ENCODE measurements around the gene MEGF6.

DNA sequence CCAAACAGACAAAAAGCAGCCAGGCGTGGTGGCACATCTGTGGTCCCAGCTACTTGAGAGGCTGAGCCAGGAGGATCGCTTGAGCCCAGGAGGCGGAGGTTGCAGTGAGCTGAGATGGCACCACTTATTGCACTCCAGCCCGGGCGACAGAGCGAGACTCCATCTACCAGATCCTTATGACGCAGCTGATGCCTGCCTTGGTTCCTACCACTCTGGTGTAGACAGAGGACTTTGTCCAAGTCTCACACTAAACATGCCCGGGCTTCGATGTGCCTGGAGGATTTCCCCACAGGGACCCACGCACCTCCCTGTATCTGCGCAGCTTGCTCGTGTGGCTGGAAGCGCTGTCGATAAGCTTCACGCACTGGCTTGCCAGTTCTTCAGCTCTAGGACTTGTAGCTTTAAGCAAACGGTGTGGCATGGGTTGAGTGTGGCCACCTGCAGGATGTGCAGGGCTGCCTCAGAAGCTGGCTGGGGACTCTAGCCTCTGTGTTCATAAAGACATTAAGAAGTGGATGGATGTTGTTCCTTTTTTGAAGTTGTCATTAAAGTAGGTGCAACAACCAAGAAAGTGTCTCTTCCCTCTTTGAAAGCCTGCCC is 18.4 kb upstream of the MEGF6 start:
- TF ChIP-seq, protein P1, sequence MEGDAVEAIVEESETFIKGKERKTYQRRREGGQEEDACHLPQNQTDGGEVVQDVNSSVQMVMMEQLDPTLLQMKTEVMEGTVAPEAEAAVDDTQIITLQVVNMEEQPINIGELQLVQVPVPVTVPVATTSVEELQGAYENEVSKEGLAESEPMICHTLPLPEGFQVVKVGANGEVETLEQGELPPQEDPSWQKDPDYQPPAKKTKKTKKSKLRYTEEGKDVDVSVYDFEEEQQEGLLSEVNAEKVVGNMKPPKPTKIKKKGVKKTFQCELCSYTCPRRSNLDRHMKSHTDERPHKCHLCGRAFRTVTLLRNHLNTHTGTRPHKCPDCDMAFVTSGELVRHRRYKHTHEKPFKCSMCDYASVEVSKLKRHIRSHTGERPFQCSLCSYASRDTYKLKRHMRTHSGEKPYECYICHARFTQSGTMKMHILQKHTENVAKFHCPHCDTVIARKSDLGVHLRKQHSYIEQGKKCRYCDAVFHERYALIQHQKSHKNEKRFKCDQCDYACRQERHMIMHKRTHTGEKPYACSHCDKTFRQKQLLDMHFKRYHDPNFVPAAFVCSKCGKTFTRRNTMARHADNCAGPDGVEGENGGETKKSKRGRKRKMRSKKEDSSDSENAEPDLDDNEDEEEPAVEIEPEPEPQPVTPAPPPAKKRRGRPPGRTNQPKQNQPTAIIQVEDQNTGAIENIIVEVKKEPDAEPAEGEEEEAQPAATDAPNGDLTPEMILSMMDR (IDR thresholded peaks at IDR 0.05): no peak
- no peak for TF ChIP-seq EZH2 (IDR thresholded peaks at IDR 0.05; ENCODE audit: borderline replicate concordance, insufficient read depth, low read depth, low read length, poor library complexity, severe bottlenecking)
